GM23338 (cell line): Measurements from ENCODE around the gene TNFAIP8L2. TPM values are rescaled to one million over a fixed set of nuclear protein-coding genes. Genes with fewer than 3 reads are reported as not detected.
A peak's percentile ranks its signal among the peaks of the same experiment; 100 is the strongest.

Experiments used
- ATAC-seq: fragments of 200-7000 bp; cut with Tn5 transposase; 3 replicates; pipeline ENCODE4 v1.9.1; 2020
- DNase-seq: peaks from one replicate; pipeline ENCODE4 v3.0.0-alpha.2; 2015; ENCODE audit warnings: low spot score
- H2AFZ ChIP-seq: fragments of 200-600 bp; sonication (generic); 2 replicates; pipeline ENCODE4 v1.8.0; 2016; ENCODE audit warnings: antibody characterized with exemption, mild to moderate bottlenecking, moderate library complexity
- H3F3A ChIP-seq: fragments of 200-600 bp; sonication (generic); replicated peaks from 2 replicates; pipeline ENCODE4 v1.8.0; 2017; ENCODE audit warnings: antibody characterized with exemption, mixed run types, low read depth
- H3K27ac ChIP-seq: fragments of 200-600 bp; sonication (generic); 2 replicates; pipeline ENCODE4 v1.6.1; 2016; ENCODE audit warnings: low read depth
- H3K27me3 ChIP-seq: fragments of 200-600 bp; sonication (generic); 2 replicates; pipeline ENCODE4 v1.8.0; 2016; ENCODE audit warnings: mild to moderate bottlenecking, mixed run types, moderate library complexity; ENCODE audit not compliant: insufficient read depth
- H3K36me3 ChIP-seq: fragments of 200-600 bp; sonication (generic); 2 replicates; pipeline ENCODE4 v1.8.0; 2016; ENCODE audit warnings: mild to moderate bottlenecking; ENCODE audit not compliant: insufficient read depth
- H3K4me1 ChIP-seq: fragments of 200-600 bp; sonication (generic); 2 replicates; pipeline ENCODE4 v1.8.0; 2016; ENCODE audit warnings: mild to moderate bottlenecking, moderate library complexity; ENCODE audit not compliant: insufficient read depth
- H3K4me2 ChIP-seq: fragments of 200-600 bp; sonication (generic); 2 replicates; pipeline ENCODE4 v1.7.1; 2017; ENCODE audit warnings: mixed run types
- H3K4me3 ChIP-seq: fragments of 200-600 bp; sonication (generic); 2 replicates; pipeline ENCODE4 v1.6.1; 2016; ENCODE audit warnings: mixed run types
- H3K79me2 ChIP-seq: fragments of 200-600 bp; sonication (generic); replicated peaks from 2 replicates; pipeline ENCODE4 v1.8.0; 2017; ENCODE audit warnings: mild to moderate bottlenecking; ENCODE audit not compliant: insufficient read depth
- H3K9me2 ChIP-seq: fragments of 200-600 bp; sonication (generic); 2 replicates; pipeline ENCODE4 v1.8.0; 2017; ENCODE audit not compliant: insufficient read depth
- H4K20me1 ChIP-seq: fragments of 200-600 bp; sonication (generic); replicated peaks from 2 replicates; pipeline ENCODE4 v1.8.0; 2017; ENCODE audit warnings: mild to moderate bottlenecking; ENCODE audit not compliant: insufficient read depth
- H3K27ac Mint-ChIP-seq: 2 replicates; pipeline ENCODE4 v1.8.0; 2020; ENCODE audit warnings: inconsistent platforms, mild to moderate bottlenecking, moderate library complexity, mixed read lengths
- H3K27me3 Mint-ChIP-seq: 3 replicates; pipeline ENCODE4 v1.8.0; 2022; ENCODE audit warnings: low read depth, mild to moderate bottlenecking, moderate library complexity, mixed read lengths, inconsistent platforms; ENCODE audit not compliant: insufficient read depth, poor library complexity
- H3K36me3 Mint-ChIP-seq: 3 replicates; pipeline ENCODE4 v1.8.0; 2021; ENCODE audit warnings: low read depth, mild to moderate bottlenecking, inconsistent platforms, moderate library complexity, mixed read lengths
- H3K4me1 Mint-ChIP-seq: 3 replicates; pipeline ENCODE4 v1.8.0; 2020; ENCODE audit warnings: mild to moderate bottlenecking, inconsistent platforms, mixed read lengths
- H3K4me3 Mint-ChIP-seq: 3 replicates; pipeline ENCODE4 v1.8.0; 2021; ENCODE audit warnings: moderate library complexity, mild to moderate bottlenecking, inconsistent platforms, mixed read lengths
- H3K9me3 Mint-ChIP-seq: 3 replicates; pipeline ENCODE4 v1.8.0; 2020; ENCODE audit warnings: moderate library complexity, mild to moderate bottlenecking, inconsistent platforms, mixed read lengths
- CTCF ChIP-seq, 2 experiments: fragments of 200-600 bp in 1 of 2; sonication (generic) in 1 of 2; conservative IDR thresholded peaks; 2 replicates each; pipeline versions ENCODE4 v1.5.1 to v1.6.1; 2016 to 2017; ENCODE audit warnings: antibody characterized with exemption in 2 of 2, low read depth in 2 of 2, mild to moderate bottlenecking in 2 of 2, moderate library complexity in 1 of 2
- ETS1 ChIP-seq: IDR thresholded peaks from 2 replicates; pipeline ENCODE4 v1.6.1; 2016; ENCODE audit warnings: antibody characterized with exemption
- EZH2 ChIP-seq: fragments of 200-600 bp; sonication (generic); IDR thresholded peaks from one replicate; pipeline ENCODE4 v1.8.0; 2017; ENCODE audit warnings: antibody characterized with exemption, mild to moderate bottlenecking, low read depth; ENCODE audit not compliant: unreplicated experiment
- NANOG ChIP-seq: IDR thresholded peaks from 2 replicates; pipeline ENCODE4 v1.6.1; 2016; ENCODE audit warnings: antibody characterized with exemption, borderline replicate concordance
- POLR2AphosphoS5 ChIP-seq: IDR thresholded peaks from 2 replicates; pipeline ENCODE4 v1.6.1; 2016; ENCODE audit warnings: antibody characterized with exemption, low read depth
- REST ChIP-seq: IDR thresholded peaks from one replicate; pipeline ENCODE4 v1.6.1; 2018; ENCODE audit warnings: antibody characterized with exemption; ENCODE audit not compliant: unreplicated experiment
- long read RNA-seq: library from polyadenylated mRNA; unstranded; transcript quantifications from one replicate; pipeline ENCODE4 v2.0.0, GENCODE V29; 2020; ENCODE audit not compliant: unreplicated experiment
- polyA plus RNA-seq: library from polyadenylated mRNA; unstranded; fragments of >200 nt; fragmentation: Nextera tagmentation; extraction: Ambion mirVana; gene quantifications from 2 replicates; pipeline ENCODE4 v1.2.1, GENCODE V29; 2016
- total RNA-seq: library from RNA; depleted of rRNA; stranded (reverse); fragments of >200 nt; shearing (Covaris generic); gene quantifications from 2 replicates; pipeline ENCODE4 v1.2.3, GENCODE V29; 2014; rRNA removed
- TF ChIP-seq, protein P1 (sequence below): fragments of 250-450 bp; sonication (Bioruptor Pico); IDR thresholded peaks from 2 replicates; pipeline ENCODE4 v1.5.0; 2020; ENCODE audit warnings: mild to moderate bottlenecking, moderate library complexity

TNFAIP8L2 gene
- total RNA-seq (not detected in 2 replicates), polyA plus RNA-seq (0.40 and 0.49 TPM in 2 replicates)
- long read RNA-seq = 0 reads

GRCh38 chr1:151156515-151156819, at the start of gene TNFAIP8L2:
TSS of gene TNFAIP8L2 (plus strand) at chr1:151156649. CDS start at chr1:151158698, 2,049 bp downstream.
- Histone ChIP-seq H3K36me3 (0 out of 2 replicates have a peak, but pooled peaks cover under 1% of the 10 kb centered on the region), H3K4me2 (peak within 1 kb of the TSS; percentile 55; the same call in 1 of the 2 replicates), H3K79me2 (no peaks in the 10 kb centered on the region), H3K4me1 (peaks cover 5% of the 10 kb centered on the region; the same call in 1 of the 2 replicates), H3K27me3 (no peaks in the 10 kb centered on the region), H3K9me2 (no peaks in the 10 kb centered on the region), H4K20me1 (no peaks in the 10 kb centered on the region), H2AFZ (no peak within 1 kb of the TSS), H3F3A (no peaks in the 10 kb centered on the region; the same call in 1 of the 2 replicates), H3K27ac (peak within 1 kb of the TSS; percentile 32; the same call in 1 of the 2 replicates), H3K4me3 (no peak within 1 kb of the TSS)
- TF ChIP-seq, protein P1, sequence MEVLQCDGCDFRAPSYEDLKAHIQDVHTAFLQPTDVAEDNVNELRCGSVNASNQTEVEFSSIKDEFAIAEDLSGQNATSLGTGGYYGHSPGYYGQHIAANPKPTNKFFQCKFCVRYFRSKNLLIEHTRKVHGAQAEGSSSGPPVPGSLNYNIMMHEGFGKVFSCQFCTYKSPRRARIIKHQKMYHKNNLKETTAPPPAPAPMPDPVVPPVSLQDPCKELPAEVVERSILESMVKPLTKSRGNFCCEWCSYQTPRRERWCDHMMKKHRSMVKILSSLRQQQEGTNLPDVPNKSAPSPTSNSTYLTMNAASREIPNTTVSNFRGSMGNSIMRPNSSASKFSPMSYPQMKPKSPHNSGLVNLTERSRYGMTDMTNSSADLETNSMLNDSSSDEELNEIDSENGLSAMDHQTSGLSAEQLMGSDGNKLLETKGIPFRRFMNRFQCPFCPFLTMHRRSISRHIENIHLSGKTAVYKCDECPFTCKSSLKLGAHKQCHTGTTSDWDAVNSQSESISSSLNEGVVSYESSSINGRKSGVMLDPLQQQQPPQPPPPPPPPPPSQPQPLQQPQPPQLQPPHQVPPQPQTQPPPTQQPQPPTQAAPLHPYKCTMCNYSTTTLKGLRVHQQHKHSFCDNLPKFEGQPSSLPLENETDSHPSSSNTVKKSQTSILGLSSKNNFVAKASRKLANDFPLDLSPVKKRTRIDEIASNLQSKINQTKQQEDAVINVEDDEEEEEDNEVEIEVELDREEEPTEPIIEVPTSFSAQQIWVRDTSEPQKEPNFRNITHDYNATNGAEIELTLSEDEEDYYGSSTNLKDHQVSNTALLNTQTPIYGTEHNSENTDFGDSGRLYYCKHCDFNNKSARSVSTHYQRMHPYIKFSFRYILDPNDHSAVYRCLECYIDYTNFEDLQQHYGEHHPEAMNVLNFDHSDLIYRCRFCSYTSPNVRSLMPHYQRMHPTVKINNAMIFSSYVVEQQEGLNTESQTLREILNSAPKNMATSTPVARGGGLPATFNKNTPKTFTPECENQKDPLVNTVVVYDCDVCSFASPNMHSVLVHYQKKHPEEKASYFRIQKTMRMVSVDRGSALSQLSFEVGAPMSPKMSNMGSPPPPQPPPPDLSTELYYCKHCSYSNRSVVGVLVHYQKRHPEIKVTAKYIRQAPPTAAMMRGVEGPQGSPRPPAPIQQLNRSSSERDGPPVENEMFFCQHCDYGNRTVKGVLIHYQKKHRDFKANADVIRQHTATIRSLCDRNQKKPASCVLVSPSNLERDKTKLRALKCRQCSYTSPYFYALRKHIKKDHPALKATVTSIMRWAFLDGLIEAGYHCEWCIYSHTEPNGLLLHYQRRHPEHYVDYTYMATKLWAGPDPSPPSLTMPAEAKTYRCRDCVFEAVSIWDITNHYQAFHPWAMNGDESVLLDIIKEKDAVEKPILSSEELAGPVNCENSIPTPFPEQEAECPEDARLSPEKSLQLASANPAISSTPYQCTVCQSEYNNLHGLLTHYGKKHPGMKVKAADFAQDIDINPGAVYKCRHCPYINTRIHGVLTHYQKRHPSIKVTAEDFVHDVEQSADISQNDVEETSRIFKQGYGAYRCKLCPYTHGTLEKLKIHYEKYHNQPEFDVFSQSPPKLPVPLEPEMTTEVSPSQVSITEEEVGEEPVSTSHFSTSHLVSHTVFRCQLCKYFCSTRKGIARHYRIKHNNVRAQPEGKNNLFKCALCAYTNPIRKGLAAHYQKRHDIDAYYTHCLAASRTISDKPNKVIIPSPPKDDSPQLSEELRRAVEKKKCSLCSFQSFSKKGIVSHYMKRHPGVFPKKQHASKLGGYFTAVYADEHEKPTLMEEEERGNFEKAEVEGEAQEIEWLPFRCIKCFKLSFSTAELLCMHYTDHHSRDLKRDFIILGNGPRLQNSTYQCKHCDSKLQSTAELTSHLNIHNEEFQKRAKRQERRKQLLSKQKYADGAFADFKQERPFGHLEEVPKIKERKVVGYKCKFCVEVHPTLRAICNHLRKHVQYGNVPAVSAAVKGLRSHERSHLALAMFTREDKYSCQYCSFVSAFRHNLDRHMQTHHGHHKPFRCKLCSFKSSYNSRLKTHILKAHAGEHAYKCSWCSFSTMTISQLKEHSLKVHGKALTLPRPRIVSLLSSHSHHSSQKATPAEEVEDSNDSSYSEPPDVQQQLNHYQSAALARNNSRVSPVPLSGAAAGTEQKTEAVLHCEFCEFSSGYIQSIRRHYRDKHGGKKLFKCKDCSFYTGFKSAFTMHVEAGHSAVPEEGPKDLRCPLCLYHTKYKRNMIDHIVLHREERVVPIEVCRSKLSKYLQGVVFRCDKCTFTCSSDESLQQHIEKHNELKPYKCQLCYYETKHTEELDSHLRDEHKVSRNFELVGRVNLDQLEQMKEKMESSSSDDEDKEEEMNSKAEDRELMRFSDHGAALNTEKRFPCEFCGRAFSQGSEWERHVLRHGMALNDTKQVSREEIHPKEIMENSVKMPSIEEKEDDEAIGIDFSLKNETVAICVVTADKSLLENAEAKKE (CRISPR knock-in tag) = no peak
- TF ChIP-seq REST = no peak
- no peak for TF ChIP-seq NANOG
- TF ChIP-seq EZH2 = no peak
- no peak for TF ChIP-seq CTCF (conservative IDR thresholded peaks at IDR 0.05; ENCODE audit: low read depth in 2 of 2)
- no peak for TF ChIP-seq ETS1
- TF ChIP-seq POLR2AphosphoS5 = no peak
- Mint-ChIP-seq H3K4me1 (peaks cover 12% of the 10 kb centered on the region; the same call in 2 of the 3 replicates), H3K4me3 (no peak within 1 kb of the TSS), H3K27me3 (peaks cover 11% of the 10 kb centered on the region), H3K36me3 (peaks cover 7% of the 10 kb centered on the region), H3K9me3 (no peaks in the 10 kb centered on the region), H3K27ac (no peak within 1 kb of the TSS; the same call in 1 of the 2 replicates)
- DNase-seq = peak; percentile 44
- peak; percentile 80 for ATAC-seq
